Activated T-cell treated with anti-CD3 and anti-CD28 coated beads for 4 hours (primary cell): Measurements from ENCODE around the gene POLR2E.

Source experiments
- DNase-seq: peaks from one replicate; pipeline ENCODE4 v3.0.0-alpha.2; 2020

The POLR2E gene

GRCh38 chr19:1042689-1043511 is 52.3 kb downstream of the POLR2E start:
- no peak for DNase-seq

DNA sequence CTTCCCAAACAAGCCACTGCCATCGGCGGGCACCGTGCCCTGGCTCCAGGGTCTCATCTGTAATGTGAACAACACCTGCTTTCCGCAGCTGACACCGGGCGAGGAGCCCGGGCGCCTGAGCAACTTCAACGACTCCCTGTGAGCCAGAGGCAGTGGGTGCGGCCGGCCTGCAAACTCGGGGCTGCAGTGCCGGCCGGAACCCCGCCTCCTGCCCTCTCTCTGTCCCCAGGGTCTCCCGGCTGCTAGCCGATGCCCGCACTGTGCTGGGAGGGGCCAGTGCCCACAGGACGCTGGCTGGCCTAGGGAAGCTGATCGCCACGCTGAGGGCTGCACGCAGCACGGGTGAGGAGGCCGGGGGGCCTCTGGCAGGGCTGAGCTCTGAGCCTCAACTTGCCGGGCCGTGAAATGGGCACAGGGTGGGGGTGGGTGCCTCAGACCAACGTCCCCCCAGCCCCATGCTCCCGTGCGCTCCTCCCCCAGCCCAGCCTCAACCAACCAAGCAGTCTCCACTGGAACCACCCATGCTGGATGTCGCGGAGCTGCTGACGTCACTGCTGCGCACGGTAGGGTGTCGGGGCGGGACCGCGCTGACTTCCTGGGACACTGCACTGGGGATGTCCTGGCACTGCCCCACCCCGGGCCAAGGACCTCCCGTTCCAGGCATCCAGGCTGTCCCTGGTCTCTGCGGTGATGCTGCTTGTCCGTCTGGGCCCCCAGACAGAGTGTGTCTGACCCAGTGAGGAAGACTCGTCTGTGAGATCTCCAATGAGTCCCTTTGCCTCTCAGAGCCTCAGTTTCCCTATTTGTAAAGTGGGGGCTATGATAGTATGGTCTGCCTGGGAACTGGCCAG is 53.1 kb downstream of the POLR2E start:
- DNase-seq, result no peak

- DNase-seq, result no peak
Measured at GRCh38 chr19:1041272-1041834, 53.8 kb downstream of the POLR2E start.

DNA sequence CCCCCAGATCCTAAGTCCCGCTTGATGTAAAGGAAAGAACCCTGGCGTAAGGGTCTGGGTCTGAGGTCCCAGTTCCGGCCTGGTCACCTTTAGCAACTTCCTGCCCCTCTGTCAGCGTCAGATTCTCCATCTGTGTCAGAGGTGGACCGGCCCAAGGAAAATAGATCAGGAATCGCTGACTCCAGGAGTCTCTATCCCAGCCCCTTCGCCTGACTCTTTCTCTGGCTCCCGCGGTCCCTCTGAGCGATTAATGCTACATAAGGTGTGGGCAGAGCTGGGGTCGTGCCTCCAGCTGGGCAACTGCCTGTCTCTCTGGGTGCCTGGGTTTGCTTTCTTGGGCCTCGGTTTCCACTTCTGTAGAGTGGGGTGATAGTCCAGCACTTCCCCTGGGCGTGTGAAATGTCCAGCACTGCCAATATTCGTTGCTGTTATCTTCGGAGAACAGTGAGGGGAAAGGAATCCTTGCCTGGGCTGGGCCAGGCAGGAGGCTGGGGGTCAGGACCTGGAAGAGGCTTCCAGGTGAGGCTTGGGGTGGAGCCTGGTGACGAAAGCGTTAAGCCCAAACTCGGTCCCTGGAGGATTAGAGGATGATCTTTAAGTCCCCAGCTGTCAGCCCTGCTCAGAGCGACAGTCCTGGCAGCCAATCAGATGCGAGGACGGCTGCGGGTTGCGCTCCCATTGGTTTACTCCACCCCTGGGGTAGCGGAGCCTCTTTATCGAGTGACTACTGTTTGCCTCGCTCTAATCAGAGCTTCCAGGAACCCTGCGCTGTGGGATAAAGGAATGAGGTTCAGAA is 54.5 kb downstream of the POLR2E start:
- peak; percentile 82 for DNase-seq

DNA sequence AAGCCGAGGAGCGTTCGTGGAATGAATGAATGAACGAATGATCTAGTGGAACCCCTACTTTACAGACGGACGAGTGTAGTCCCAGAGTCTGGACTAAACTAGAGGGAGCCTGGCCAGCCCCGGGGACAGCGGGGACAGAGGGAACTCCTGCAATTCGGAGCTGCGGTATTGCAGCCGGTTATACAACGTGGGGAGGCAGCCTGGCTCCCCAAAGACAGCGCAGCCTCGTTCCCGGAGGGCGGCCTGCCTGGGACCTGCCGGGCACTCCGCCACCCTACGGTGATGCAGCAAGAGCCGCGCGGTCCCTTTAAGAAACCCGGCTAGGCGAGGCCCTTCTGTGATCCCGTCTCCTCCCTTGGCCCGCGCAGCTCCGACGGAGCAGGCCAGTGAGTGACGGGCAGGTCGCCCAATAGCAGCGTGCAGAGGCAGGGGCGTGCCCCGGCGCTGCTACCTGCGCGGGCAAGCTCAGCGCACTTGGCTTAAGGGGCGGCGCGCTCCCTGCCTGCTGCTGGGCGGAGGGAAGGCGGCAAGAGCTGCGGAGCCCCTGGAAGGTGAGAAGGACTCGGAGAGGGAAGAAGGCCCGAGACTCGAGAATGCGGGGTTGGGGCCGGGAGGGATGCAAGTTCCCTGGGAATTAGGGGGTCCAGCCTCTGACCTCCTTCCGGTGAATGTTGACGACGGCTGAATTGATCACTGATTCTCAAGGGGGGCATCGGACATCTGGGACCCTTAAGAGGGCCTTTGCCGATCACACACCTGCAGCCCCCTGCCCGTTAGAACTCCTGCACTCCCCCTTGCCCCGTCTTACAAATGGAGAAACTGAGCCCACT is 55.3 kb downstream of the POLR2E start, which contains the start of gene ABCA7:
TSS of gene ABCA7 (plus strand) at position 462 of the 830 bp plus-strand sequence. CDS start 1,255 bp downstream, outside the sequence.
- DNase-seq, result peak; percentile 99

DNA sequence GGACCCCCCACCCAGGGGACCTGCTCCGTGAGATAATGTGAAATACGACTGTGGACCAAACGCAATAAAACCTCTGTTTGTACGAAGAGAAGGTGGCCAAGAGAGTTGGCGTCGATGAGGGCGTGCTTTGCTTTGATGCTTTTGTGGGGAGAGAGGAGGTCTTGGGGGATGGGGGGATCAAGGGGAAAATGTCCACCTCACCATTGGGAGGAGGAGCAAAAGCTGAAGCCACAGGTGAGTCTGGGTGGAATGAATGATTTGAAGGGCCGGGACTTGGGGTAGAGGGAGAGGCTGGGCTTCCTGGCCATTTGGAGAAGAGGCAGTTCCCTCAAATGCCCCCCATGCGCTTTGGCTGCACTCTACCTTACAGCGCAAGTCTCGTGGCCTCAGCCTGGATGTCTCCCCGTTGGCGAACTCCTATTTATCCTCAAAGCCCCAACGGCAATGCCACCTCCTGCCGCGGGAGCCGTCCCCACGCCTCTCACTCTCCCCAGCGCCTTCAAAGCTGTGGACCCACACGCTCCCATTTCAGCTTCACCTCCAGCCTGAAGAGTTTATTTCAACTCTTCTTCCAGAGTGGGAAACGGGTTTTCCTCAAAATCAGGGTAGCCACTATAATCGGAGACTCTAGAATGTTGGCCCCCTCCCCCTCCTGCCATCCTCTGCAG is 56.1 kb downstream of the POLR2E start:
- no peak for DNase-seq

GRCh38 chr19:1037621-1038064 is 57.5 kb downstream of the POLR2E start:
- no peak for DNase-seq
